ENCODE data around the gene FREM2. TPM values are rescaled to one million over a fixed set of nuclear protein-coding genes. Genes with fewer than 3 reads are reported as not detected.

The FREM2 gene
- total RNA-seq, 2 donors from 2014 or later: not detected

GRCh38 chr13:38759390-38759789 is 72.5 kb downstream of the FREM2 start:
- ATAC-seq (no peak), DNase-seq (ENCODE audit: low spot score) (no peak)
- no peaks in the 10 kb centered on the region for H3K36me3 Mint-ChIP-seq
- no peak overlapping the region for H3K4me3 Mint-ChIP-seq
- no peaks in the 10 kb centered on the region for H3K27me3 Mint-ChIP-seq
- no peak overlapping the region for H3K27ac Mint-ChIP-seq
- no peaks in the 10 kb centered on the region for H3K4me1 Mint-ChIP-seq (ENCODE audit: low read depth in 2 of 2)
- no peaks in the 10 kb centered on the region for H3K9me3 Mint-ChIP-seq

GRCh38 chr13:38763446-38764381 is 76.8 kb downstream of the FREM2 start:
- Mint-ChIP-seq H3K27ac (no peak overlapping the region), H3K4me3 (no peak overlapping the region), H3K27me3 (no peaks in the 10 kb centered on the region), H3K4me1 (ENCODE audit: low read depth in 2 of 2) (no peaks in the 10 kb centered on the region), H3K9me3 (peaks cover 2% of the 10 kb centered on the region), H3K36me3 (no peaks in the 10 kb centered on the region)
- ATAC-seq (no peak), DNase-seq (ENCODE audit: low spot score) (no peak)

- DNase-seq (ENCODE audit: low spot score) (no peak), ATAC-seq (no peak)
- no peak overlapping the region for H3K4me3 Mint-ChIP-seq
- H3K27me3 Mint-ChIP-seq: no peaks in the 10 kb centered on the region
- no peak overlapping the region for H3K27ac Mint-ChIP-seq
- H3K4me1 Mint-ChIP-seq (ENCODE audit: low read depth in 2 of 2): no peaks in the 10 kb centered on the region
- H3K36me3 Mint-ChIP-seq: no peaks in the 10 kb centered on the region
- peaks cover 2% of the 10 kb centered on the region for H3K9me3 Mint-ChIP-seq
These were observed 79.9 kb downstream of the FREM2 start for GRCh38 chr13:38766799-38767198.

GRCh38 chr13:38767506-38768265 is 80.8 kb downstream of the FREM2 start:
- DNase-seq (ENCODE audit: low spot score): no peak
- no peaks in the 10 kb centered on the region for H3K4me1 Mint-ChIP-seq (ENCODE audit: low read depth in 2 of 2)
- no peaks in the 10 kb centered on the region for H3K27me3 Mint-ChIP-seq
- H3K9me3 Mint-ChIP-seq: peaks cover 2% of the 10 kb centered on the region
- no peak overlapping the region for H3K4me3 Mint-ChIP-seq
- no peak for ATAC-seq
- H3K27ac Mint-ChIP-seq: no peak overlapping the region
- no peaks in the 10 kb centered on the region for H3K36me3 Mint-ChIP-seq

- Mint-ChIP-seq H3K36me3 (no peaks in the 10 kb centered on the region), H3K4me1 (ENCODE audit: low read depth in 2 of 2) (no peaks in the 10 kb centered on the region), H3K27me3 (no peaks in the 10 kb centered on the region), H3K27ac (no peak overlapping the region), H3K9me3 (peaks cover 6% of the 10 kb centered on the region), H3K4me3 (no peak overlapping the region)
- no peak for DNase-seq (ENCODE audit: low spot score)
- ATAC-seq: no peak
These were observed 82.6 kb downstream of the FREM2 start for GRCh38 chr13:38769526-38769925.

- ATAC-seq: no peak
- no peaks in the 10 kb centered on the region for H3K4me1 Mint-ChIP-seq (ENCODE audit: low read depth in 2 of 2)
- H3K9me3 Mint-ChIP-seq: peaks cover 12% of the 10 kb centered on the region
- no peak overlapping the region for H3K27ac Mint-ChIP-seq
- H3K36me3 Mint-ChIP-seq: no peaks in the 10 kb centered on the region
- no peaks in the 10 kb centered on the region for H3K27me3 Mint-ChIP-seq
- DNase-seq (ENCODE audit: low spot score): no peak
- no peak overlapping the region for H3K4me3 Mint-ChIP-seq
These were observed 88.2 kb downstream of the FREM2 start for GRCh38 chr13:38775085-38775484.

GRCh38 chr13:38777347-38778119 is 90.7 kb downstream of the FREM2 start:
- Mint-ChIP-seq H3K27me3 (no peaks in the 10 kb centered on the region), H3K4me1 (ENCODE audit: low read depth in 2 of 2) (no peaks in the 10 kb centered on the region), H3K27ac (no peak overlapping the region), H3K9me3 (peaks cover 21% of the 10 kb centered on the region), H3K4me3 (no peak overlapping the region), H3K36me3 (no peaks in the 10 kb centered on the region)
- no peak for ATAC-seq
- no peak for DNase-seq (ENCODE audit: low spot score)

GRCh38 chr13:38781539-38781938 is 94.7 kb downstream of the FREM2 start:
- Mint-ChIP-seq H3K4me3 (no peak overlapping the region), H3K27me3 (no peaks in the 10 kb centered on the region), H3K4me1 (ENCODE audit: low read depth in 2 of 2) (no peaks in the 10 kb centered on the region), H3K27ac (no peak overlapping the region), H3K36me3 (no peaks in the 10 kb centered on the region), H3K9me3 (peaks cover 15% of the 10 kb centered on the region)
- DNase-seq (ENCODE audit: low spot score) (no peak), ATAC-seq (no peak)

GRCh38 chr13:38784036-38784880 is 97.4 kb downstream of the FREM2 start:
- no peak for ATAC-seq
- Mint-ChIP-seq H3K36me3 (no peaks in the 10 kb centered on the region), H3K4me1 (ENCODE audit: low read depth in 2 of 2) (no peaks in the 10 kb centered on the region), H3K27me3 (no peaks in the 10 kb centered on the region), H3K27ac (no peak overlapping the region), H3K4me3 (no peak overlapping the region), H3K9me3 (peaks cover 19% of the 10 kb centered on the region)
- DNase-seq (ENCODE audit: low spot score): no peak

GRCh38 chr13:38785042-38785441 is 98.2 kb downstream of the FREM2 start:
- Mint-ChIP-seq H3K36me3 (no peaks in the 10 kb centered on the region), H3K27me3 (no peaks in the 10 kb centered on the region), H3K4me3 (no peak overlapping the region), H3K4me1 (ENCODE audit: low read depth in 2 of 2) (no peaks in the 10 kb centered on the region), H3K27ac (no peak overlapping the region), H3K9me3 (peaks cover 13% of the 10 kb centered on the region)
- ATAC-seq (no peak), DNase-seq (ENCODE audit: low spot score) (no peak)

- Mint-ChIP-seq H3K27ac (no peak overlapping the region), H3K36me3 (no peaks in the 10 kb centered on the region), H3K4me3 (no peak overlapping the region), H3K9me3 (peaks cover 10% of the 10 kb centered on the region), H3K27me3 (no peaks in the 10 kb centered on the region), H3K4me1 (ENCODE audit: low read depth in 2 of 2) (no peaks in the 10 kb centered on the region)
- no peak for DNase-seq (ENCODE audit: low spot score)
- no peak for ATAC-seq
These were observed 98.6 kb downstream of the FREM2 start for GRCh38 chr13:38785490-38785889.

- Mint-ChIP-seq H3K4me3 (no peak overlapping the region), H3K27me3 (no peaks in the 10 kb centered on the region), H3K36me3 (no peaks in the 10 kb centered on the region), H3K4me1 (ENCODE audit: low read depth in 2 of 2) (no peaks in the 10 kb centered on the region), H3K27ac (no peak overlapping the region), H3K9me3 (peaks cover 4% of the 10 kb centered on the region)
- no peak for ATAC-seq
- no peak for DNase-seq (ENCODE audit: low spot score)
These were observed 100.7 kb downstream of the FREM2 start for GRCh38 chr13:38787550-38787949.

- H3K36me3 Mint-ChIP-seq: no peaks in the 10 kb centered on the region
- DNase-seq (ENCODE audit: low spot score): no peak
- no peaks in the 10 kb centered on the region for H3K27me3 Mint-ChIP-seq
- H3K9me3 Mint-ChIP-seq: peaks cover 14% of the 10 kb centered on the region
- H3K4me3 Mint-ChIP-seq: no peak overlapping the region
- H3K27ac Mint-ChIP-seq: no peak overlapping the region
- no peaks in the 10 kb centered on the region for H3K4me1 Mint-ChIP-seq (ENCODE audit: low read depth in 2 of 2)
- no peak for ATAC-seq
These were observed 110.0 kb downstream of the FREM2 start for GRCh38 chr13:38796890-38797289.
